ENCODE results near the gene ZNF597. TPM values are rescaled to one million over a fixed set of nuclear protein-coding genes. Genes with fewer than 3 reads are reported as not detected.
A peak's percentile ranks its signal among the peaks of the same experiment; 100 is the strongest.

The ZNF597 gene, protein sequence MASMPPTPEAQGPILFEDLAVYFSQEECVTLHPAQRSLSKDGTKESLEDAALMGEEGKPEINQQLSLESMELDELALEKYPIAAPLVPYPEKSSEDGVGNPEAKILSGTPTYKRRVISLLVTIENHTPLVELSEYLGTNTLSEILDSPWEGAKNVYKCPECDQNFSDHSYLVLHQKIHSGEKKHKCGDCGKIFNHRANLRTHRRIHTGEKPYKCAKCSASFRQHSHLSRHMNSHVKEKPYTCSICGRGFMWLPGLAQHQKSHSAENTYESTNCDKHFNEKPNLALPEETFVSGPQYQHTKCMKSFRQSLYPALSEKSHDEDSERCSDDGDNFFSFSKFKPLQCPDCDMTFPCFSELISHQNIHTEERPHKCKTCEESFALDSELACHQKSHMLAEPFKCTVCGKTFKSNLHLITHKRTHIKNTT
- total RNA-seq, result 1 to 10 TPM; 2.4 to 4.6 (median 3.7) TPM
- 1 to 10 TPM in 2 of 3 donors, under 1 TPM in 1; 0.78 to 1.3 (median 1.2) TPM for polyA plus RNA-seq
- long read RNA-seq, donor 1, full-length matches to known transcripts, result 2 of 2 reads
- long read RNA-seq, donor 1, partial matches to known transcripts, result 0 of 2 reads
- long read RNA-seq, donor 1, other reads (novel, unspliced or antisense), result 0 of 2 reads
- long read RNA-seq, donor 2, full-length matches to known transcripts, result 4 of 4 reads
- long read RNA-seq, donor 2, partial matches to known transcripts, result 0 of 4 reads
- long read RNA-seq, donor 2, other reads (novel, unspliced or antisense), result 0 of 4 reads

DNA sequence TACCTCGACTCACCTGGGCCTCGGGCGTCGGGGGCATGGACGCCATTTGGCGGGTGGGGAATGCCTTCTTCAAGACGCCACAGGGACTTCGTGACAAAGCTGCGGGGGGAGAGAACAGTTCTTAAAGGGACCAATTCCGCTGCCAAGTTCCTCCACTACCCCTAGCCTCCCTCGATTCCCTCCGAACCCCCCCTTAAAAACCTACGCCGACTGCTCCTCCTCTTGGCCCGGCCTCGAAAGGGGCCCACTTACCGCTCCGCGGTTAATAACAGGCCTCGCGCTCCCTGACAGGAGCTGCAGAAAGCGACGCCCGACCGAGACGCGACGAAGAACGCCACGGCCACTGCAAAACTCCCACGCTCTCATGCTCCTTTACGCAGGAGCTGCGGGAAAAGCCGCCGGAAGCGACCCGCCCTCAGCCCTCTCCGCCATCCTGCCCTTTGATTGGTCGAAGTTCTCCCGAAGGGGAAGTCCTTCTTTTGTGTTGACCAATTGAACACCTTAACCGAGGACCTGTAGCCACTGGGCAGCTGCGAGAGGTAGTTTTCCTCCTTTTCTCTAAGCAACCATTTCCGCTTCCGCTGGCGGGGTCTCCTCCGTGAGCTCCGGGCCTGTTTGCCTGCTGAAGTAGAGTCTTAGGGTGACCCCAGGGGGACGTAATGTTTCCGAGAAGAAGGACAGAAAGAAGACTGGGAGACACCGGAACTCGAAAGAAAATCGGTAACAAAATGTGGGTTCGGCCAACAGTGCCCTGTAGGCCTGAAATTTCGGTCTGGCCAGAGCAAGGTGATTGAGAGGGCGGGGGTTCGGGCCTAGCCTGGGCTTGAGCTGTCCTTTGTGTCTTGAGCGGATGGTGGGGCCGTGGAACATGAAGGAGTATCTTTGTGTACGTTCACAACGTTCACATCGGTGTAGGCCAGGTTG is at the start of gene ZNF597, which contains the start of gene NAA60:
TSS of gene ZNF597 (minus strand) at position 397 of the 924 bp plus-strand sequence. CDS start at position 46, 351 bp downstream.
TSS of gene NAA60 (plus strand) at position 573 of the 924 bp plus-strand sequence. CDS start 32,548 bp downstream, outside the sequence.
- Histone ChIP-seq H3K4me3 (peak within 1 kb of the TSS; percentile 39 to 70 (median 58)), H3K9me3 (peaks cover 0 to 33% (median 22%) of the 10 kb centered on the region in 8 donors), H3K36me3 (peaks cover 0 to 51% (median 18%) of the 10 kb centered on the region in 6 donors), H3K27ac (peak within 1 kb of the TSS; percentile 29 to 90 (median 81)), H3K27me3 (replicated peaks in 1 of 7) (peaks cover 0 to 7% (median 0%) of the 10 kb centered on the region in 7 donors), H3K4me1 (peaks cover 6 to 33% (median 13%) of the 10 kb centered on the region in 6 donors)
- intact Hi-C loops (cut with DNase I; ENCODE audit: low total_unique reads), result no loop called here
- WGBS, 5 donors, result 35 to 68% (median 44%) methylated on average over 61 of the region's 61 CpGs
- peak; percentile 91 for DNase-seq
- TF ChIP-seq POLR2AphosphoS5 (IDR thresholded peaks at IDR 0.05) (peak; percentile 74 to 84 (median 82)), POLR2A (IDR thresholded peaks at IDR 0.05) (no peak)
- TF ChIP-seq, protein P1, sequence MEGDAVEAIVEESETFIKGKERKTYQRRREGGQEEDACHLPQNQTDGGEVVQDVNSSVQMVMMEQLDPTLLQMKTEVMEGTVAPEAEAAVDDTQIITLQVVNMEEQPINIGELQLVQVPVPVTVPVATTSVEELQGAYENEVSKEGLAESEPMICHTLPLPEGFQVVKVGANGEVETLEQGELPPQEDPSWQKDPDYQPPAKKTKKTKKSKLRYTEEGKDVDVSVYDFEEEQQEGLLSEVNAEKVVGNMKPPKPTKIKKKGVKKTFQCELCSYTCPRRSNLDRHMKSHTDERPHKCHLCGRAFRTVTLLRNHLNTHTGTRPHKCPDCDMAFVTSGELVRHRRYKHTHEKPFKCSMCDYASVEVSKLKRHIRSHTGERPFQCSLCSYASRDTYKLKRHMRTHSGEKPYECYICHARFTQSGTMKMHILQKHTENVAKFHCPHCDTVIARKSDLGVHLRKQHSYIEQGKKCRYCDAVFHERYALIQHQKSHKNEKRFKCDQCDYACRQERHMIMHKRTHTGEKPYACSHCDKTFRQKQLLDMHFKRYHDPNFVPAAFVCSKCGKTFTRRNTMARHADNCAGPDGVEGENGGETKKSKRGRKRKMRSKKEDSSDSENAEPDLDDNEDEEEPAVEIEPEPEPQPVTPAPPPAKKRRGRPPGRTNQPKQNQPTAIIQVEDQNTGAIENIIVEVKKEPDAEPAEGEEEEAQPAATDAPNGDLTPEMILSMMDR (IDR thresholded peaks at IDR 0.05 in 8 of 11, conservative IDR thresholded peaks at IDR 0.05 in 3 of 11), result peak in 1 of 11 experiments; percentile 4

DNA sequence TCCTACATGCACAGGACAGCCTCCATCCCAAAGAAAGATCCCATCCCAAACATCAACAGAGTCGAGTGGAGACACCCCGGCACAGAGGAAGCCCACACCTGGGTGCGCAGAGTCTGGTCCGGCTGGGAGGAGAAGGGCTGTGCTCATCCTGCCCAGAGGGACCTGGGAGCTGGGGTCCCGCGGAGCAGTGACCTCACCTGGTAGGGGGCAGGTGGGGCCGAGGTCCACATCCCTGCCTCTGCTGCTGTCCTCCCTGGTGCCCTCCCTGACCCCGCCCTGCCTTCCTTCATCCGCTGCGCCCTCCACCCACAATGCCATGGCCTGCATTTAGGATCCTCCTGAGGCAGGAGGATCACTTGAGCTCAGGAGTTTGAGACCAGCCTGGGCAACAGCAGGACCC is 49.1 kb upstream of the ZNF597 start:
- DNase-seq, result peak; percentile 52

DNA sequence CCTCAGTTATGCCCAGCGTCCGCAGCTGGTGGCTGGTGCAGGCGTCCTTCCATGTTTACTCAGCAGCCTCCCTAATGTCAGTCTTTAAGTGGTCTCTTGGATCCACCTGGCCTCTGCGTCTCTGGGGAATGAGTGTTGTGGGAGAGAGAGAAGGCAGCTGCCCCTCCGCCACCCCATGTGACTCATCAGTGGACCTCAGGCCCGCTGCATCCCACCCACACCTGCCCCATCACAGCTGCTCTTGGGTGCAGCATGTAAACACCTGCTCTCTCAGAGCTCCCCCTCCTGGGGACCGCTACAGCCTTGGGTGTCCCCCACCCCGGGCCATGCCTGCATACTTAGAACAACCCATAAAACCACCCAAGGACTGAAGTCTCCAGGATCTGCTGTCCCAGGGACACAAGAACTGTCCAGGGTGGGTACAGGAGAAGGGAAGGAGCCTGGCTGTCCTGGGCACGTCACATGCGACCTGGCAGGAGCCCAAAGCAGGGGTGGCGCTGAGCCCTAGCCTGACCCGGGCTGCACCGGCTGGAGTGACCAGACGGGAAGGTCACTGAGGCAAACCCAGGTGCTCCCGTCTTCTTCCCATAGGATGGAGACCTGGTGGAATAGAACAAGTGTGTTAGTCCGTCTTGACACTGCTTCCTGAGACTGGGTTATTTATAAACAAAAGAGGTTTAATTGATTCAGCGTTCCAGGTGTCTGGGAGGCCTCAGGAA is 47.8 kb upstream of the ZNF597 start:
- intact Hi-C loops (cut with DNase I; ENCODE audit: low total_unique reads), result no loop called here
- DNase-seq, result no peak
- WGBS, 5 donors, result 57 to 72% (median 60%) methylated on average over 15 to 17 of the region's 17 CpGs
- TF ChIP-seq, protein P1 (IDR thresholded peaks at IDR 0.05 in 8 of 11, conservative IDR thresholded peaks at IDR 0.05 in 3 of 11), result no peak
- peak in 2 of 3 donors; percentile 47 to 66 for TF ChIP-seq POLR2AphosphoS5 (IDR thresholded peaks at IDR 0.05)
- H3K36me3 ChIP-seq, result peaks cover 0 to 27% (median 12%) of the 10 kb centered on the region in 6 donors
- no peak overlapping the region for H3K27ac ChIP-seq
- H3K4me1 ChIP-seq, result peaks cover 0 to 16% (median 4%) of the 10 kb centered on the region in 6 donors
- H3K27me3 ChIP-seq (replicated peaks in 1 of 7), result no peaks in the 10 kb centered on the region
- no peak overlapping the region for H3K4me3 ChIP-seq
- no peaks in the 10 kb centered on the region for H3K9me3 ChIP-seq

More for the DNA sequence above, 49.1 kb upstream of the ZNF597 start:
- Histone ChIP-seq H3K27me3 (replicated peaks in 1 of 7) (no peaks in the 10 kb centered on the region), H3K36me3 (peaks cover 0 to 14% (median 2%) of the 10 kb centered on the region in 6 donors), H3K9me3 (no peaks in the 10 kb centered on the region), H3K27ac (no peak overlapping the region), H3K4me1 (peaks cover 0 to 16% (median 4%) of the 10 kb centered on the region in 6 donors), H3K4me3 (no peak overlapping the region)
- 79 to 96% (median 92%) methylated on average over 6 to 10 of the region's 10 CpGs for WGBS, 5 donors
- intact Hi-C loops (cut with DNase I; ENCODE audit: low total_unique reads), result no loop called here
- TF ChIP-seq, protein P1 (IDR thresholded peaks at IDR 0.05 in 8 of 11, conservative IDR thresholded peaks at IDR 0.05 in 3 of 11), result no peak
- TF ChIP-seq POLR2AphosphoS5 (IDR thresholded peaks at IDR 0.05), result peak in 1 of 3 donors; percentile 56
